Panc1 (cell line): ENCODE data around the gene GPR176. TPM values are rescaled to one million over a fixed set of nuclear protein-coding genes. Genes with fewer than 3 reads are reported as not detected.

Source experiments
- ATAC-seq: fragments of 200-7000 bp; cut with Tn5 transposase; 2 replicates; pipeline ENCODE4 v1.9.1; 2020; ENCODE audit warnings: mild to moderate bottlenecking, moderate library complexity
- BruUV-seq: library from RNA; stranded (reverse); fragments of 400-500 nt; replicated peaks from 2 replicates; lab custom pipeline; 2021; lab: Mats Ljungman, UMichigan
- CTCF ChIA-PET: fragments of 300-600 bp; sonication (Branson Sonifier 250); formaldehyde crosslinking; loops from one replicate; lab custom pipeline; 2022; ENCODE audit warnings: antibody characterized with exemption; lab: Charles Lee
- POLR2A ChIA-PET: fragments of 300-600 bp; sonication (Branson Sonifier 250); formaldehyde crosslinking; loops from one replicate; lab custom pipeline; 2022; ENCODE audit warnings: antibody characterized with exemption; lab: Charles Lee
- DNase-seq: peaks from one replicate; pipeline ENCODE4 v3.0.0-alpha.2; 2010; ENCODE audit warnings: low read depth, low spot score
- H3K27ac ChIP-seq: 2 replicates; pipeline ENCODE4 v1.5.1; 2011; ENCODE audit warnings: mild to moderate bottlenecking, low read length, inconsistent platforms
- H3K27me3 ChIP-seq: fragments of 200-500 bp; sonication (Bioruptor generic); 2 replicates; pipeline ENCODE4 v1.6.0; 2014; ENCODE audit warnings: low read length, inconsistent platforms; ENCODE audit not compliant: control insufficient read depth, insufficient read depth
- H3K36me3 ChIP-seq: fragments of 200-500 bp; sonication (Bioruptor generic); 2 replicates; pipeline ENCODE4 v1.5.1; 2014; ENCODE audit warnings: inconsistent platforms, mild to moderate bottlenecking, low read length, moderate library complexity; ENCODE audit not compliant: control insufficient read depth, insufficient read depth
- H3K4me1 ChIP-seq: 2 replicates; pipeline ENCODE4 v1.5.1; 2011; ENCODE audit warnings: inconsistent platforms, mild to moderate bottlenecking, low read length, moderate library complexity; ENCODE audit not compliant: control insufficient read depth, insufficient read depth
- H3K4me3 ChIP-seq, 2 experiments: 2 replicates each; pipeline ENCODE4 v1.5.1; 2011 to 2012; ENCODE audit warnings: low read depth in 2 of 2, low read length in 2 of 2, mild to moderate bottlenecking in 2 of 2, inconsistent platforms in 1 of 2, moderate library complexity in 1 of 2
- H3K9me3 ChIP-seq: fragments of 200-500 bp; sonication (Bioruptor generic); 2 replicates; pipeline ENCODE4 v1.5.1; 2014; ENCODE audit warnings: low read depth, mild to moderate bottlenecking, inconsistent platforms, low read length, moderate library complexity; ENCODE audit not compliant: control insufficient read depth, insufficient read depth
- POLR2AphosphoS5 ChIP-seq: IDR thresholded peaks from 2 replicates; pipeline ENCODE4 v1.6.1; 2012; ENCODE audit warnings: mild to moderate bottlenecking, low read depth, low read length, moderate library complexity
- SIN3A ChIP-seq: IDR thresholded peaks from 2 replicates; pipeline ENCODE4 v1.6.1; 2012; ENCODE audit warnings: low read depth, mild to moderate bottlenecking, low read length, moderate library complexity, borderline replicate concordance; ENCODE audit not compliant: insufficient read depth
- TCF7L2 ChIP-seq: IDR thresholded peaks from 2 replicates; pipeline ENCODE4 v1.6.1; 2011; ENCODE audit warnings: mild to moderate bottlenecking, low read depth, low read length, inconsistent platforms
- in situ Hi-C: cut with HindIII; loops from 2 replicates; pipeline ENCODE4 v1.10.0; 2016; ENCODE audit warnings: low sequenced_read_pairs, low pct_unique_long_range_greater_than_20kb
- intact Hi-C: fragments of 100-400 bp; cut with micrococcal nuclease; formaldehyde crosslinking; loops from one replicate; pipeline ENCODE4 v1.10.0; 2022; ENCODE audit not compliant: unreplicated experiment
- total RNA-seq: library from RNA; stranded (reverse); gene quantifications from one replicate; pipeline ENCODE4 v1.2.1, GENCODE V29; 2021; ENCODE audit not compliant: unreplicated experiment
- TF ChIP-seq, protein P1 (sequence below), 2 experiments: IDR thresholded peaks; 2 replicates each; pipeline ENCODE4 v1.6.1; 2011 to 2012; ENCODE audit warnings: low read depth in 2 of 2, control low read depth in 1 of 2, low read length in 1 of 2, mild to moderate bottlenecking in 1 of 2, moderate library complexity in 1 of 2; ENCODE audit not compliant: insufficient read depth in 1 of 2
- TF ChIP-seq, protein P2 (sequence below): fragments of 450-650 bp; IDR thresholded peaks from 2 replicates; pipeline ENCODE4 v1.5.1; 2017; ENCODE audit warnings: mild to moderate bottlenecking

Gene GPR176
- total RNA-seq, 1 experiment from 2014 or later, result 12.7 TPM

DNA sequence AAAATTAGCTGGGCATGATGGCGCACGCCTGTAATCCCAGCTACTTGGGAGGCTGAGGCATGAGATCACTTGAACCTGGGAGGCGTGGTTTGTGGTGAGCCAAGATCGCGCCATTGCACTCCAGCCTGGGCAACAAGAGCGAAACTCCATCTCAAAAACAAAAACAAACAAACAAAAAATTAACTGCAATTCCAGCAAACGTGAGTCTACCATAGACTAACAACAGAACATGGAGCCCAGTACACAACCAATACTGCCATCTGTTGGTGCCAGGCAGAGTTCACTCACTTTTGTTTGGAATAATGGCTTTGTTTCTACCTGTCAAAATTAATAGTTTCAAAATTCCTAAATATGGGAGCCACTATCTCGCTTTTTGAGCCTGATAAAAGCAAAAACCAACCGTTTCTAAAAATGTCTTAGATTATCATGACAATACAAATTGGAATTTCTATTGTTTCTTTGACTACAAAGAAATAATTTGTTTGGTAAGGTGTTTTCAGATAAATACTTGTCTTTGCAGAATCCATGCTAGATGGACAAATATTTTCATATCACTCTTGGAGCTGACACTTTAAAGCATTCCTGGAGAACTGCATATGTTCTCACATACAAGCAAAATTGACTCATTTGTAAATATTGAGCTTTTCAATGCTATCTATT is 45.0 kb downstream of the GPR176 start:
- Histone ChIP-seq H3K27me3 (no peaks in the 10 kb centered on the region), H3K36me3 (no peaks in the 10 kb centered on the region), H3K4me3 (no peak overlapping the region), H3K27ac (no peak overlapping the region), H3K4me1 (no peaks in the 10 kb centered on the region), H3K9me3 (no peaks in the 10 kb centered on the region)
- in situ Hi-C loops (no loop called here), intact Hi-C loops (loop anchor here (1.0 to 2.0 kb wide), 2 partner anchors 73 to 88 kb away; no protein-coding TSS in a partner anchor)
- CTCF ChIA-PET, result interaction anchor here (1.1 kb wide), 1 partner anchor 29 kb away, joined by 3 read pairs; no protein-coding TSS in a partner anchor
- peak; percentile 36 for DNase-seq
- peak; percentile 69; the same call in 1 of the 2 replicates for ATAC-seq
- BruUV-seq, result no TSS peak
- POLR2A ChIA-PET, result interaction anchor here (0.7 kb wide), 1 partner anchor 86 kb away, joined by 3 read pairs; no protein-coding TSS in a partner anchor
- TF ChIP-seq, protein P1, sequence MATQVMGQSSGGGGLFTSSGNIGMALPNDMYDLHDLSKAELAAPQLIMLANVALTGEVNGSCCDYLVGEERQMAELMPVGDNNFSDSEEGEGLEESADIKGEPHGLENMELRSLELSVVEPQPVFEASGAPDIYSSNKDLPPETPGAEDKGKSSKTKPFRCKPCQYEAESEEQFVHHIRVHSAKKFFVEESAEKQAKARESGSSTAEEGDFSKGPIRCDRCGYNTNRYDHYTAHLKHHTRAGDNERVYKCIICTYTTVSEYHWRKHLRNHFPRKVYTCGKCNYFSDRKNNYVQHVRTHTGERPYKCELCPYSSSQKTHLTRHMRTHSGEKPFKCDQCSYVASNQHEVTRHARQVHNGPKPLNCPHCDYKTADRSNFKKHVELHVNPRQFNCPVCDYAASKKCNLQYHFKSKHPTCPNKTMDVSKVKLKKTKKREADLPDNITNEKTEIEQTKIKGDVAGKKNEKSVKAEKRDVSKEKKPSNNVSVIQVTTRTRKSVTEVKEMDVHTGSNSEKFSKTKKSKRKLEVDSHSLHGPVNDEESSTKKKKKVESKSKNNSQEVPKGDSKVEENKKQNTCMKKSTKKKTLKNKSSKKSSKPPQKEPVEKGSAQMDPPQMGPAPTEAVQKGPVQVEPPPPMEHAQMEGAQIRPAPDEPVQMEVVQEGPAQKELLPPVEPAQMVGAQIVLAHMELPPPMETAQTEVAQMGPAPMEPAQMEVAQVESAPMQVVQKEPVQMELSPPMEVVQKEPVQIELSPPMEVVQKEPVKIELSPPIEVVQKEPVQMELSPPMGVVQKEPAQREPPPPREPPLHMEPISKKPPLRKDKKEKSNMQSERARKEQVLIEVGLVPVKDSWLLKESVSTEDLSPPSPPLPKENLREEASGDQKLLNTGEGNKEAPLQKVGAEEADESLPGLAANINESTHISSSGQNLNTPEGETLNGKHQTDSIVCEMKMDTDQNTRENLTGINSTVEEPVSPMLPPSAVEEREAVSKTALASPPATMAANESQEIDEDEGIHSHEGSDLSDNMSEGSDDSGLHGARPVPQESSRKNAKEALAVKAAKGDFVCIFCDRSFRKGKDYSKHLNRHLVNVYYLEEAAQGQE (IDR thresholded peaks at IDR 0.05; ENCODE audit: insufficient read depth in 1 of 2, low read depth in 2 of 2, low read length in 1 of 2), result no peak
- TF ChIP-seq, protein P2, sequence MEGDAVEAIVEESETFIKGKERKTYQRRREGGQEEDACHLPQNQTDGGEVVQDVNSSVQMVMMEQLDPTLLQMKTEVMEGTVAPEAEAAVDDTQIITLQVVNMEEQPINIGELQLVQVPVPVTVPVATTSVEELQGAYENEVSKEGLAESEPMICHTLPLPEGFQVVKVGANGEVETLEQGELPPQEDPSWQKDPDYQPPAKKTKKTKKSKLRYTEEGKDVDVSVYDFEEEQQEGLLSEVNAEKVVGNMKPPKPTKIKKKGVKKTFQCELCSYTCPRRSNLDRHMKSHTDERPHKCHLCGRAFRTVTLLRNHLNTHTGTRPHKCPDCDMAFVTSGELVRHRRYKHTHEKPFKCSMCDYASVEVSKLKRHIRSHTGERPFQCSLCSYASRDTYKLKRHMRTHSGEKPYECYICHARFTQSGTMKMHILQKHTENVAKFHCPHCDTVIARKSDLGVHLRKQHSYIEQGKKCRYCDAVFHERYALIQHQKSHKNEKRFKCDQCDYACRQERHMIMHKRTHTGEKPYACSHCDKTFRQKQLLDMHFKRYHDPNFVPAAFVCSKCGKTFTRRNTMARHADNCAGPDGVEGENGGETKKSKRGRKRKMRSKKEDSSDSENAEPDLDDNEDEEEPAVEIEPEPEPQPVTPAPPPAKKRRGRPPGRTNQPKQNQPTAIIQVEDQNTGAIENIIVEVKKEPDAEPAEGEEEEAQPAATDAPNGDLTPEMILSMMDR, result peak; percentile 73

DNA sequence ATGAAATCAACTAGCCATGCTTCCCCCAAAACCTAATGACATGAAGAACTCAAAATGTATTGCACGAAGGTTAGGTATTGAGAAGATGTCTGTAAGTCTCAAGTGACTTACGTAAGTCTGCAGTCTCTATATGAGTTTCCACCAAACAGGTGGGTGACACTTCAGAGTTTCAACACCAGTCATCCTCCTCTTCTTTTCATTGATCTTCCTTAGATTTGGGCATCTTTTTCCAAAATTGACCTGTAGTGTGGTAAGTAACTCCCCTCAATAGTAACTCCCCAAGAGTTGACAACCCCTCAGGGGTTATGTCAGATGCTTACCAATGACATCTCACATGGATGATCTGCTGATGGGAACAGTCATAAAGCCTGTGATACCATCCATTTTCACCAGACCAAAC is 46.1 kb downstream of the GPR176 start:
- CTCF ChIA-PET, result no interaction called here
- in situ Hi-C loops, result no loop called here
- DNase-seq (no peak), ATAC-seq (no peak)
- Histone ChIP-seq H3K36me3 (no peaks in the 10 kb centered on the region), H3K27me3 (no peaks in the 10 kb centered on the region), H3K27ac (no peak overlapping the region), H3K4me3 (no peak overlapping the region), H3K4me1 (no peaks in the 10 kb centered on the region), H3K9me3 (no peaks in the 10 kb centered on the region)
- TF ChIP-seq, protein P2, result no peak
- TF ChIP-seq POLR2AphosphoS5 (no peak), SIN3A (no peak), TCF7L2 (no peak)
- TF ChIP-seq, protein P1 (IDR thresholded peaks at IDR 0.05; ENCODE audit: insufficient read depth in 1 of 2, low read depth in 2 of 2, low read length in 1 of 2), result no peak
- intact Hi-C loops, result loop anchor here (2.0 kb wide), 1 partner anchor 87 kb away; no protein-coding TSS in a partner anchor
- POLR2A ChIA-PET, result interaction anchor here (0.7 kb wide), 1 partner anchor 85 kb away, joined by 3 read pairs; no protein-coding TSS in a partner anchor
- no TSS peak for BruUV-seq
